ENCODE measurements around the gene IDUA.

The IDUA gene

DNA sequence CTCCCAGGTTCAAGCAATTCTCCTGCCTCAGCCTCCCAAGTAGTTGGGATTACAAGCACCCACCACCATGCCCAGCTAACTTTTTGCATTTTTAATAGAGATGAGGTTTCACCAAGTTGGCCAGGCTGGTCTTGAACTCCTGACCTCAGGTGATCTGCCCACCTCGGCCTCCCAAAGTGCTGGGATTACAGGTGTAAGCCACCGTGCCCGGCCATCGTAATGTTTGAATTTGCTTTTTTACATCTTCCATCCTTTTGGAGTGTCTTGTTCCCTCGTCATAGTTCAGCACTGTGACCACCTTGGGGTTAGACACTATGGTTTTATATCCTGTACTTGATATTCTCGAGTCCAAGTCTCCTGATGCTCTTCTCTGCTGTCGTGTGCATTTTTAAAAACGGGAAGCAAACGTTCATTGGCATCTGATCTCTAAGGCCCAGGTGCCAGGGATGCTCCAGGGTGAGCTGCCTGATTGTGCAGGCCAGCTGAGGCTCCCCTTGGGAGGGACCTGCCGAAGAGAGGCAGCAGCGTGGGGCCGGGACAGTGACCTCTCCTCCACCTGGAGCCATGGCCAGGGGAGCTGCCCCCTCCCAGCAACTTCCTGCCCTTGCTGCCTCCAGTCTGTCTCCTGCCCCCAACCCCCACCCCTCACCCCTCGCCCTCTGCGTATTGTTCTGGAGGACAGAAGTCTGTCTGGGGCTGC is 30.2 kb upstream of the IDUA start:
- no peak for DNase-seq

DNA sequence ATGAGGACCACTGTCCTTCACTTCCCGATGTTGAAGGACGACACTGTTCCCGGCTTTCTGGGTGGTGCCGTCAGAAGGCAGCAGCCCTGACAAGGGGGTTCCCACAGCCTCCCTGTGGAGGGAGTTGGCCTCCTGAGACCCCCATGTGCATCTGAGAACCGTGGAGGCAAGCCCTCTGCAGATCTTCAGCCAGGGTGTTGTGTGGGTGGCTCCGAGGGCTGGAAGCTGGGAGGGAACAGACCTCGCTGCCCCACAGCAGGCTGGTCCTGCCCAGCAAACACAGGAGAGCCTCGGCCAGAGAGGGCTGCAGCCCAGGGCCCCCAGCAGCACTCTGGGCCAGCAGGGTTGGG is 29.6 kb upstream of the IDUA start:
- no peak for DNase-seq

DNA sequence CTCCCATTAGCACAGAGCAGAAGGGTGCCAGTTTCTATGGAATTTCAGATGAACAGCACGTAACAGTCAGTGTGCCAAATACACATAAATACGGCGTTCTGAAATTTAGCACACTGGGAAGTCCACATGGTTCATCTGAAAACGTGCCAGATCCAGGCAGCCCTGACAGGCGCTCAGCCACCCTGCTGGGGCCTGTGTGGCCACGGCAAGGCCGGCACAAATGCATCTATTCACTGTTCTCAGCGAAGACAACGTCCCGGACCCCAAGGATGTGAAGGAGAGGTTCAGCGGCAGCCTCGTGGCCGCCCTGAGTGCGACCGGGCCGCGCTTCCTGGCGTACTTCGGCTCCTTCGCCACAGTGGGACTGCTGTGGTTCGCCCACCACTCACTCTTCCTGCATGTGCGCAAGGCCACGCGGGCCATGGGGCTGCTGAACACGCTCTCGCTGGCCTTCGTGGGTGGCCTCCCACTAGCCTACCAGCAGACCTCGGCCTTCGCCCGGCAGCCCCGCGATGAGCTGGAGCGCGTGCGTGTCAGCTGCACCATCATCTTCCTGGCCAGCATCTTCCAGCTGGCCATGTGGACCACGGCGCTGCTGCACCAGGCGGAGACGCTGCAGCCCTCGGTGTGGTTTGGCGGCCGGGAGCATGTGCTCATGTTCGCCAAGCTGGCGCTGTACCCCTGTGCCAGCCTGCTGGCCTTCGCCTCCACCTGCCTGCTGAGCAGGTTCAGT is 29.1 kb upstream of the IDUA start:
- DNase-seq = no peak

DNA sequence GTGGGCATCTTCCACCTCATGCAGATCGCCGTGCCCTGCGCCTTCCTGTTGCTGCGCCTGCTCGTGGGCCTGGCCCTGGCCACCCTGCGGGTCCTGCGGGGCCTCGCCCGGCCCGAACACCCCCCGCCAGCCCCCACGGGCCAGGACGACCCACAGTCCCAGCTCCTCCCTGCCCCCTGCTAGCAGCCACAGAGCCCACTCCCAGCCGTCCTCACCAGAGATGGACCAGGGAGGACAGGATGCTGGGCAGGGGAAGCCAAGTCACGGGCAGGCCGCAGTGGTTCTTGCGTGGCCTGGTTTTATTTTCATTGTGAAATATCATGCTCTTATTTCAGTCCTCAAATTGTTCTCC is 28.6 kb upstream of the IDUA start:
- no peak for DNase-seq

DNA sequence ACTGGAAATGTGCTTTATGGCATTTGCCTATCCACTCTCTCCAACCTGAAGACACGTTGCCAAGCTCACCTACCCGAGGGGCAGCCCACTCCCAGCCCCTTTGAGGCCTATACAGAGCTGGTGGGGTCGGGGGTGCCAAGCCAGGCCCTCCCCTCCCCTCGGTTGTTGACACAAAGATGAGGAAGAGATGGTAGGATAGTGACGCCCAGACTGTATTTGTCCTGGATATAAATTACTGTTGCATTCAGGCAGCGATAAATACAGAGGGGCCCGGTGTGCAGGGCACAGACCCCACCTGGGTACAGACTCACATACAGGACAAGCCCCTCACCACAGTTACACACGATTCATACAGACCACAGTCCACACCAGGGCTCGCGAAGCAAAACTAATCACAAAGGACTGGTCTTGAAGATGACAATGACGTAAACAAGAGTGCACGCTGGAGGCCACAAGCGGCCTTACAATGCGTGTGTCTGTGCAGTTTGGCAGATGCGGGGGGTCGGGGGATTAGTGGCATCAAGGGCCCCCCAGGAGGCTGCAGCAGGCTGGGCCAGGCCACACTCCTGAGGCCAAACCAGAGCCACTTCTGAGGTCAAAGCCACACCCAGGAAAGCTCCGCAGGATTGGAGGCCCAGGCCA is 28.0 kb upstream of the IDUA start:
- no peak for DNase-seq

- DNase-seq = no peak
These were observed 27.3 kb upstream of the IDUA start for GRCh38 chr4:959338-960139.

GRCh38 chr4:960140-960635 is 26.7 kb upstream of the IDUA start:
- DNase-seq = no peak

GRCh38 chr4:960636-961350 is 26.1 kb upstream of the IDUA start:
- no peak for DNase-seq

DNA sequence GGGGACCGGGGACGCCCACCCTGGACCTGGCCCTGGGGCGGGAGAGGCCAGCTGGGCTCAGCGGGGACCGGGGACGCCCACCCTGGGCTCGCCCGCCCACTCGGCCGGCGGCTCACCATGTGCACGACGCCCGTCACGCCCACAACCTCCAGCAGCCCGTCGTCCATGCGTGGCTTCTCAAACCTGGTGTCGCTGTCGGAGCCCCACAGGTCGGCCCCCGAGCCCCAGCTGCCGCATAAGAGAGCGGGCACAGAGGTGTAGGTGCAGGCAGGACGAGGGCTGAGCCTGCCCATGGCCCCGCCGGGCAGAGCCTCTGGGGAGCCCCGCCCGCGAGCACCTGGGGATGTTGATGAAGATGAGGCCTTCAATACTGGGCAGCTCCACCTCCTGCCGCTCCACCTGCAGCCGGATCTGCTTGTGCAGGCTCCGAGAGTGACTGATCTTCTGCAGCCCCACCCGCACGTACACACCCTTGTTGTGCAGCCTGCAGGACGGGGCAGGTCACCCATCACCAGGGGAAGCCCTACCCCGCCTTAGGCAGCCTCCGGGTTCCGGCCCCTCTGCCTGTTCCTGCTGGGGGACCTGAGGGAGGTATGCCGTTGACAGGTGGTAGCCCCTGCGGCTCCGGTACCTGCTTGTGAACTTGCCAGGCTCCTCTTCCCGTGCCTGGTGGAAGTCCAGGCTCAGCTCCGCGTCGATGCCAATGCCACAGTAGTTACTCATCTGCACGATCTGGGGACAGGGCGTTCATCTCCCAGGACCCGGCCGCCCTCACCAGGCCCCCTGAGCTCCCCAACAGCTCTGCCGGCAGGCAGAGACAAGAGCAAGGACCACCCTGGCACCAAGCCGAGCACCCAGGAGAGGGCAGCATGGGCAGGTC is 25.3 kb upstream of the IDUA start:
- no peak for DNase-seq

- no peak for DNase-seq
These were observed 24.3 kb upstream of the IDUA start for GRCh38 chr4:962231-963208.

GRCh38 chr4:963276-964225 is 23.3 kb upstream of the IDUA start:
- no peak for DNase-seq

GRCh38 chr4:964346-965025 is 22.4 kb upstream of the IDUA start:
- no peak for DNase-seq

DNA sequence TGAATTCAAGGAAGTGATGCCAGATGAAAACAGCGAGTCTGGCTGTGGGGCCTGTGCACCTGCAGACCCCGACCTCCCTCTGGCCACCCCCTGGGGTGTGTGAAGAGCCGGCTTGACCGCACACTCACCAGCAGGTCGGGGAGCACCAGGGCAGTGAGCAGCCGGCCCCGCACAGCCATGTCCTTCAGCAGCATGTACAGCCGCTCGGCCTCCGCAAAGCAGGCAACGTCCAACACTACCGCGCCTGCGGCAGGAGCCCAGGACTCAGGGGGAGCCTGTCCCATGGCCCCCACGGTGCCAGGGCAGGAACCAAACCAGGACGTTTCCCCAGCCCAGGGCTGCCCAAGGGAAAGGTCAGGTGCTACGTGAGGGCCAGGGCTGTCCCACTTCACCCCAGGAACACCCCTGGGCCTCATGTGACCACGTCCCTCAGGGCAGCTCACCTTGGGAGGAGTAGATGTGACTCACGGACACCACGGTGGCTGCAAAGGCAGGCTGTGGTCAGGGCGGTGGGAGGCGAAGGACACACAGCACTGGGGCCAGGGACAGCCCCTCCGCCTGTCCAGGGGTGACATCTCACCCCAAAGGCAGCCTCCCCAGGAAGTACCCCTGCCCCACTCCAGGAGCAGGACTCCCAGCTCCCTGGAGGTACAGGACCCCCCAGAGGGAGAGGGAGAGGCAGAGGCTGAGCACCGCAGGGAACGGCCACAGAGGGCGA is 21.6 kb upstream of the IDUA start:
- no peak for DNase-seq

DNA sequence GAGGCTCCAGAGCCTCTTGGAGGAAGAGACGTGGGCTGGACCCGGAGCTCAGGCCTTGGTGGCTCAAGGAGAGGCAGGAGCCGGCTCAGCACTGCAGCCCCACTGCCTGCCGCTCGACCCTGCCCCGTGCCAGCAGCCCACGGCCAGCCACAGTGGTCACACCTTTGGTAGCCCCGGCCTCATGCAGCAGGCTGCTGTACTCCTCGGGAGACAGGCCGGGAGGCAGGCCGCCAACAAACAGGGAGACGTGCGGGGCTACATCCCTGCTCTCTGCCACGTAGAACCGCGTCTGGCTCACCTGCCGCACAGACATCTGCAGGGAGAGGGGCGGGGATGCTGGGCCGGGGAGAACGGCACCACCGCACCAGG is 21.1 kb upstream of the IDUA start:
- DNase-seq = no peak

DNA sequence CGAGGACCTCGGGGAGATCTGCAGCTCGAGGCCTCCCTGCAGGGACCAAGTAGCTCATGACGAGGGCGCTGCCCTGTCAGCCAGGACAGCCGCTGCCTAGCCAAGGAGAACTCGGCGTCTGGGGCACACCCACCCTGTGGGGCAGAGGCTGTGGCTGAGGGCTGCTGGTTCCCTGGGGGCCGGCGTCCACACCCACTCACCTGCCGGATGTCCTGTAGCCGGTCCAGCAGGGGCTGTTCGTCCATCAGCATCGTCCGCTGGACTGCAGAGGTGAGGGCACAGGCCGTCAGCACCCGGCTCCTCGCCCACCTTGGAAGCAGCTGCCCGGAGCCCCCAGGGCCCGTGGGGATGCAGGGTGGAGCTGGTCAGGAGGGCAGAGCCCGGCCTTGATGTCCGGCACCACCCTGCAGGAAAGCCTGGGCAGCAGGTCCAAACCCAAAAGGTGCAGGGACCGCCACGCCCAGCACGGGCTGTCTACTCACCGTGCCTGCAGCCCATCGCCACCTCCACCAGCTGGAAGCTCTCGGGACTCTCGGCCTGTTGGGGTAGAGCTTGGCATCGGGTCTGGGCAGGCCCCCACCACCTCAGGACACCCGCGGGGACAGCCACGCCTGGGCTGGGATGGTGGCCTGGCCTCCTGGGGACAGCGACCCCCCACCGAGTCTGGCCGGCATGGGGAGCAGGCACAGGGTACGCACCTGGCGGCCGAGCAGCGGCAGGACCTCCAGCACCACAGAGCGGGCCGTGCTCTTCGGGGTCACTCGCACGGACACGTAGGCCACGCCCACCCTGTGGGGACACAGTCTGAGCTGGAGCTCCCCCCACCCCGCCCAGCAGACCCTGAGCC is 20.4 kb upstream of the IDUA start:
- no peak for DNase-seq

GRCh38 chr4:967113-968104 is 19.4 kb upstream of the IDUA start:
- no peak for DNase-seq

Measured in activated T-cell treated with anti-CD3 and anti-CD28 coated beads for 4 hours (primary cell).